BJ (cell line): ENCODE results near the gene PACRG. TPM values are rescaled to one million over a fixed set of nuclear protein-coding genes. Genes with fewer than 3 reads are reported as not detected.

Experiments used
- CTCF ChIA-PET: fragments of 350-600 bp; formaldehyde crosslinking; extraction: SDS; loops from one replicate; lab custom pipeline; 2021; ENCODE audit warnings: antibody characterized with exemption, inconsistent platforms; lab: Yijun Ruan, JAX
- POLR2A ChIA-PET: fragments of 300-600 bp; sonication (Branson Sonifier 250); formaldehyde crosslinking; extraction: SDS; loops from one replicate; lab custom pipeline; 2021; ENCODE audit warnings: antibody characterized with exemption; lab: Charles Lee
- DNase-seq: peaks from one replicate; pipeline ENCODE4 v3.0.0-alpha.2; 2011; ENCODE audit warnings: low read depth
- H3K27me3 ChIP-seq: 2 replicates; pipeline ENCODE4 v1.6.0; 2011; ENCODE audit warnings: low read length; ENCODE audit not compliant: control insufficient read depth, insufficient read depth
- H3K36me3 ChIP-seq: 2 replicates; pipeline ENCODE4 v1.5.1; 2011; ENCODE audit warnings: low read length; ENCODE audit not compliant: control insufficient read depth, insufficient read depth
- H3K4me3 ChIP-seq: 2 replicates; pipeline ENCODE4 v1.5.1; 2011; ENCODE audit warnings: low read depth, mild to moderate bottlenecking, control low read depth, low read length
- CTCF ChIP-seq: IDR thresholded peaks from 2 replicates; pipeline ENCODE4 v1.5.1; 2011; ENCODE audit warnings: low read depth, mild to moderate bottlenecking, control low read depth, inconsistent platforms, low read length, moderate library complexity; ENCODE audit not compliant: insufficient read depth
- polyA plus RNA-seq: library from polyadenylated mRNA; depleted of rRNA; stranded (reverse); fragments of >200 nt; gene quantifications from 2 replicates; pipeline ENCODE4 v1.2.3, GENCODE V29; 2011

Gene PACRG
- polyA plus RNA-seq, 1 experiment = 0.20 TPM

- Histone ChIP-seq H3K4me3 (no peak overlapping the region), H3K27me3 (no peaks in the 10 kb centered on the region), H3K36me3 (no peaks in the 10 kb centered on the region)
- ChIA-PET POLR2A (no interaction called here), CTCF (no interaction called here)
- no peak for DNase-seq
- no peak for TF ChIP-seq CTCF
Observed at GRCh38 chr6:163192591-163192990, 464.8 kb downstream of the PACRG start.

- DNase-seq = no peak
- Histone ChIP-seq H3K4me3 (no peak overlapping the region), H3K36me3 (no peaks in the 10 kb centered on the region), H3K27me3 (no peaks in the 10 kb centered on the region)
- TF ChIP-seq CTCF = no peak
- CTCF ChIA-PET = no interaction called here
- POLR2A ChIA-PET = no interaction called here
Observed at GRCh38 chr6:163193326-163193725, 465.6 kb downstream of the PACRG start.

- ChIA-PET CTCF (no interaction called here), POLR2A (no interaction called here)
- Histone ChIP-seq H3K27me3 (no peaks in the 10 kb centered on the region), H3K4me3 (no peak overlapping the region), H3K36me3 (no peaks in the 10 kb centered on the region)
- no peak for DNase-seq
- TF ChIP-seq CTCF = no peak
Observed at GRCh38 chr6:163195721-163196691, 468.2 kb downstream of the PACRG start.

- CTCF ChIA-PET = no interaction called here
- no peak for DNase-seq
- POLR2A ChIA-PET = no interaction called here
Observed at GRCh38 chr6:163197839-163198238, 470.1 kb downstream of the PACRG start.

More at GRCh38 chr6:163197839-163198238, 470.1 kb downstream of the PACRG start:
- Histone ChIP-seq H3K27me3 (no peaks in the 10 kb centered on the region), H3K4me3 (no peak overlapping the region), H3K36me3 (no peaks in the 10 kb centered on the region)
- TF ChIP-seq CTCF = no peak
